Breast epithelium (tissue), 4 donors: ENCODE data around the gene ITGA5. TPM values are rescaled to one million over a fixed set of nuclear protein-coding genes. Genes with fewer than 3 reads are reported as not detected.
"Not testable (repeated sequence)": the region's sequence is repeated elsewhere in the genome, so short reads cannot be mapped to it uniquely, and the experiment has no call there.

Source experiments
- DNase-seq, 2 donors: peaks; one replicate each; pipeline ENCODE4 v3.0.0-alpha.2; 2019; ENCODE audit warnings: low spot score in 2 of 2
- H3K27ac ChIP-seq, 2 donors: fragments of 200-600 bp; sonication (generic) in 1 of 2; one replicate each; pipeline ENCODE4 v1.5.1; 2016 to 2019; ENCODE audit warnings: mild to moderate bottlenecking in 1 of 2
- H3K27me3 ChIP-seq, 2 donors: fragments of 200-600 bp; sonication (generic) in 1 of 2; one replicate each; pipeline versions ENCODE4 v1.5.1 to v1.6.0; 2017 to 2019; ENCODE audit warnings: control low read depth in 1 of 2, mild to moderate bottlenecking in 1 of 2
- H3K36me3 ChIP-seq: fragments of 200-600 bp; one replicate; pipeline ENCODE4 v1.5.1; 2019
- H3K4me1 ChIP-seq, 2 donors: fragments of 200-600 bp; sonication (generic); one replicate each; pipeline ENCODE4 v1.5.1; 2016 to 2019; ENCODE audit warnings: control low read depth in 1 of 2
- H3K4me3 ChIP-seq, 3 donors: fragments of 200-600 bp; sonication (generic); 1 replicate in 2 of 3; 2 replicates in 1 of 3; pipeline ENCODE4 v1.5.1; 2016 to 2019; ENCODE audit warnings: mild to moderate bottlenecking in 3 of 3, moderate library complexity in 2 of 3
- H3K9me3 ChIP-seq, 2 donors: fragments of 200-600 bp; sonication (generic) in 1 of 2; one replicate each; pipeline ENCODE4 v1.5.1; 2016 to 2019; ENCODE audit warnings: control low read depth in 1 of 2
- CTCF ChIP-seq, 3 donors: fragments of 450-650 bp; IDR thresholded peaks; one replicate each; pipeline ENCODE4 v1.5.1; 2016 to 2017; ENCODE audit warnings: antibody characterized with exemption in 3 of 3, mild to moderate bottlenecking in 3 of 3, moderate library complexity in 3 of 3
- POLR2A ChIP-seq: fragments of 450-650 bp; IDR thresholded peaks from one replicate; pipeline ENCODE4 v1.6.1; 2016; ENCODE audit warnings: antibody characterized with exemption, mild to moderate bottlenecking, moderate library complexity
- POLR2AphosphoS5 ChIP-seq, 3 donors: sonication (generic); formaldehyde crosslinking; IDR thresholded peaks; one replicate each; pipeline ENCODE4 v1.6.1; 2017; ENCODE audit warnings: antibody characterized with exemption in 3 of 3
- intact Hi-C: fragments of 100-400 bp; cut with DNase I; formaldehyde crosslinking; loops from one replicate; pipeline ENCODE4 v1.15.1; 2023; ENCODE audit warnings: low total_unique reads
- total RNA-seq, 3 donors: library from RNA; depleted of rRNA; stranded (reverse); fragments of >200 nt; gene quantifications; one replicate each; pipeline ENCODE4 v1.1.0, GENCODE V29; 2016

Gene ITGA5
- total RNA-seq, 3 donors from 2014 or later, result 30.4 to 135 (median 81.9) TPM

GRCh38 chr12:54355104-54355815 lies 63.8 kb downstream of the ITGA5 start:
- TF ChIP-seq POLR2A (no peak), CTCF (IDR thresholded peaks at IDR 0.05) (no peak), POLR2AphosphoS5 (IDR thresholded peaks at IDR 0.05) (no peak)
- Histone ChIP-seq H3K9me3 (no peaks in the 10 kb centered on the region), H3K4me1 (no peaks in the 10 kb centered on the region), H3K27ac (peak overlapping the region in 1 of 2 donors; percentile 26), H3K27me3 (no peaks in the 10 kb centered on the region), H3K36me3 (no peaks in the 10 kb centered on the region), H3K4me3 (no peak overlapping the region)
- intact Hi-C loops, result no loop called here
- no peak for DNase-seq

GRCh38 chr12:54354271-54354670 lies 64.8 kb downstream of the ITGA5 start:
- intact Hi-C loops, H3K4me3 ChIP-seq, H3K27ac ChIP-seq, H3K4me1 ChIP-seq, H3K9me3 ChIP-seq, DNase-seq, H3K27me3 ChIP-seq, H3K36me3 ChIP-seq: not testable (repeated sequence)

- no peaks in the 10 kb centered on the region for H3K9me3 ChIP-seq
- intact Hi-C loops, result no loop called here
- peak overlapping the region; percentile 50 to 73 for H3K27ac ChIP-seq
- no peak for TF ChIP-seq POLR2A
- no peak for TF ChIP-seq CTCF (IDR thresholded peaks at IDR 0.05)
- no peak for TF ChIP-seq POLR2AphosphoS5 (IDR thresholded peaks at IDR 0.05)
- no peak for DNase-seq
- H3K4me3 ChIP-seq, result no peak overlapping the region
- H3K4me1 ChIP-seq, result no peaks in the 10 kb centered on the region
- no peaks in the 10 kb centered on the region for H3K36me3 ChIP-seq
- no peaks in the 10 kb centered on the region for H3K27me3 ChIP-seq
These were observed 65.9 kb downstream of the ITGA5 start for GRCh38 chr12:54352891-54353874.

GRCh38 chr12:54352022-54352531 lies 67.0 kb downstream of the ITGA5 start:
- no peak for TF ChIP-seq POLR2A
- TF ChIP-seq POLR2AphosphoS5 (IDR thresholded peaks at IDR 0.05), result no peak
- TF ChIP-seq CTCF (IDR thresholded peaks at IDR 0.05), result no peak
- Histone ChIP-seq H3K27me3 (no peaks in the 10 kb centered on the region), H3K4me1 (no peaks in the 10 kb centered on the region), H3K36me3 (no peaks in the 10 kb centered on the region), H3K4me3 (peak overlapping the region in 2 of 3 donors; percentile 21 to 32), H3K9me3 (no peaks in the 10 kb centered on the region), H3K27ac (peak overlapping the region; percentile 50 to 73)
- DNase-seq, result no peak
- intact Hi-C loops, result no loop called here

- no peak for TF ChIP-seq CTCF (IDR thresholded peaks at IDR 0.05)
- TF ChIP-seq POLR2A, result no peak
- TF ChIP-seq POLR2AphosphoS5 (IDR thresholded peaks at IDR 0.05), result no peak
- no peak overlapping the region for H3K4me3 ChIP-seq
- intact Hi-C loops, result no loop called here
- DNase-seq, result no peak
- H3K9me3 ChIP-seq, result no peaks in the 10 kb centered on the region
- peak overlapping the region in 1 of 2 donors; percentile 50 for H3K27ac ChIP-seq
- no peaks in the 10 kb centered on the region for H3K27me3 ChIP-seq
- no peaks in the 10 kb centered on the region for H3K4me1 ChIP-seq
- H3K36me3 ChIP-seq, result no peaks in the 10 kb centered on the region
These were observed 67.7 kb downstream of the ITGA5 start for GRCh38 chr12:54351341-54351740.
